Activated CD4-positive, alpha-beta T cell treated with anti-CD3 and anti-CD28 coated beads for 36 hours (primary cell): ENCODE results near the gene ISL2. TPM values are rescaled to one million over a fixed set of nuclear protein-coding genes. Genes with fewer than 3 reads are reported as not detected.

ENCODE experiments used
- total RNA-seq, 2 experiments: library from RNA; stranded (reverse); gene quantifications; one replicate each; pipeline ENCODE4 v1.2.3, GENCODE V29; 2021

ISL2 gene
- total RNA-seq, 2 experiments from 2014 or later = 0.25 TPM; not detected in 1

Other genes with a start within 250 kb of the ISL2 start
- 100 to 1,000 TPM; 100 to 136 TPM for gene ETFA, start 25.3 kb upstream of the ISL2 start, total RNA-seq